ENCODE measurements around the gene INTS3. TPM values are rescaled to one million over a fixed set of nuclear protein-coding genes. Genes with fewer than 3 reads are reported as not detected.
A peak's percentile ranks its signal among the peaks of the same experiment; 100 is the strongest.

The INTS3 gene
- total RNA-seq, 4 donors from 2014 or later: 31.4 to 55.3 (median 43.5) TPM

- TF ChIP-seq POLR2AphosphoS5 (IDR thresholded peaks at IDR 0.05): no peak
- TF ChIP-seq EP300 (IDR thresholded peaks at IDR 0.05): no peak
- no peak for TF ChIP-seq POLR2A (IDR thresholded peaks at IDR 0.05)
- no peak for TF ChIP-seq CTCF (IDR thresholded peaks at IDR 0.05)
- H3K27me3 ChIP-seq: peaks cover 25% of the 10 kb centered on the region
- WGBS, 2 donors (ENCODE audit: low coverage in 1 of 2): 23 to 71% methylated on average over 1 to 9 of the region's 10 CpGs
- peak overlapping the region in 3 of 4 donors; percentile 73 to 82 (median 76) for H3K27ac ChIP-seq
- H3K4me1 ChIP-seq: peaks cover 0 to 31% (median 7%) of the 10 kb centered on the region in 3 donors
- H3K4me3 ChIP-seq: peak overlapping the region; percentile 1 to 72
- ATAC-seq: no peak
- H3K9me3 ChIP-seq: no peaks in the 10 kb centered on the region
- peaks cover 0 to 15% of the 10 kb centered on the region in 2 donors for H3K36me3 ChIP-seq
Observed at GRCh38 chr1:153680120-153680403, 47.8 kb upstream of the INTS3 start.

GRCh38 chr1:153682730-153683129 is 45.1 kb upstream of the INTS3 start:
- no peaks in the 10 kb centered on the region for H3K9me3 ChIP-seq
- H3K27ac ChIP-seq: no peak overlapping the region
- TF ChIP-seq POLR2A (IDR thresholded peaks at IDR 0.05) (no peak), EP300 (IDR thresholded peaks at IDR 0.05) (no peak), POLR2AphosphoS5 (IDR thresholded peaks at IDR 0.05) (no peak), CTCF (IDR thresholded peaks at IDR 0.05) (no peak)
- WGBS, 2 donors (ENCODE audit: low coverage in 1 of 2): 40 to 84% methylated on average over 1 to 7 of the region's 7 CpGs
- H3K4me1 ChIP-seq: peaks cover 0 to 25% (median 7%) of the 10 kb centered on the region in 3 donors
- no peak overlapping the region for H3K4me3 ChIP-seq
- H3K36me3 ChIP-seq: peaks cover 0 to 36% of the 10 kb centered on the region in 2 donors
- H3K27me3 ChIP-seq: peaks cover 25% of the 10 kb centered on the region
- no peak for ATAC-seq

- Histone ChIP-seq H3K36me3 (peaks cover 0 to 47% of the 10 kb centered on the region in 2 donors), H3K9me3 (no peaks in the 10 kb centered on the region), H3K27ac (peak overlapping the region in 1 of 4 donors; percentile 12), H3K4me1 (peaks cover 0 to 14% (median 3%) of the 10 kb centered on the region in 3 donors), H3K4me3 (no peak overlapping the region), H3K27me3 (peaks cover 16% of the 10 kb centered on the region)
- peak; percentile 33 for ATAC-seq
- WGBS, 2 donors (ENCODE audit: low coverage in 1 of 2): 62 to 86% methylated on average over 1 to 3 of the region's 5 CpGs
- TF ChIP-seq POLR2AphosphoS5 (IDR thresholded peaks at IDR 0.05) (no peak), EP300 (IDR thresholded peaks at IDR 0.05) (no peak), CTCF (IDR thresholded peaks at IDR 0.05) (no peak), POLR2A (IDR thresholded peaks at IDR 0.05) (no peak)
Observed at GRCh38 chr1:153683854-153684253, 44.0 kb upstream of the INTS3 start.

- 100% methylated on average over 1 to 2 of the region's 12 CpGs for WGBS, 2 donors (ENCODE audit: low coverage in 1 of 2)
- Histone ChIP-seq H3K27ac (no peak overlapping the region), H3K9me3 (no peaks in the 10 kb centered on the region), H3K4me1 (peaks cover 0 to 4% (median 0%) of the 10 kb centered on the region in 3 donors), H3K27me3 (peaks cover 6% of the 10 kb centered on the region), H3K36me3 (peaks cover 0 to 57% of the 10 kb centered on the region in 2 donors), H3K4me3 (no peak overlapping the region)
- no peak for TF ChIP-seq EP300 (IDR thresholded peaks at IDR 0.05)
- TF ChIP-seq POLR2A (IDR thresholded peaks at IDR 0.05): no peak
- no peak for TF ChIP-seq POLR2AphosphoS5 (IDR thresholded peaks at IDR 0.05)
- TF ChIP-seq CTCF (IDR thresholded peaks at IDR 0.05): no peak
- no peak for ATAC-seq
Observed at GRCh38 chr1:153684892-153685291, 43.0 kb upstream of the INTS3 start.

- no peak for ATAC-seq
- H3K9me3 ChIP-seq: no peaks in the 10 kb centered on the region
- H3K27ac ChIP-seq: no peak overlapping the region
- no peak overlapping the region for H3K4me3 ChIP-seq
- no peaks in the 10 kb centered on the region for H3K27me3 ChIP-seq
- H3K4me1 ChIP-seq: no peaks in the 10 kb centered on the region
- TF ChIP-seq CTCF (IDR thresholded peaks at IDR 0.05) (no peak), POLR2A (IDR thresholded peaks at IDR 0.05) (no peak), EP300 (IDR thresholded peaks at IDR 0.05) (no peak), POLR2AphosphoS5 (IDR thresholded peaks at IDR 0.05) (no peak)
- peaks cover 0 to 60% of the 10 kb centered on the region in 2 donors for H3K36me3 ChIP-seq
- WGBS, 2 donors (ENCODE audit: low coverage in 1 of 2): 71 to 79% methylated on average over 5 to 7 of the region's 11 CpGs
Observed at GRCh38 chr1:153685544-153686340, 42.1 kb upstream of the INTS3 start.

Data from gastroesophageal sphincter (tissue), 4 donors.